Hematopoietic multipotent progenitor cell treated with erythropoietin and hydrocortisone succinate and interleukin-3 and kit ligand, for 17 days (in vitro differentiated cells): Measurements from ENCODE around the gene YES1.

ENCODE experiments used
- DNase-seq: peaks from one replicate; pipeline ENCODE4 v3.0.0-alpha.2; 2015; ENCODE audit warnings: low spot score

YES1 gene

DNA sequence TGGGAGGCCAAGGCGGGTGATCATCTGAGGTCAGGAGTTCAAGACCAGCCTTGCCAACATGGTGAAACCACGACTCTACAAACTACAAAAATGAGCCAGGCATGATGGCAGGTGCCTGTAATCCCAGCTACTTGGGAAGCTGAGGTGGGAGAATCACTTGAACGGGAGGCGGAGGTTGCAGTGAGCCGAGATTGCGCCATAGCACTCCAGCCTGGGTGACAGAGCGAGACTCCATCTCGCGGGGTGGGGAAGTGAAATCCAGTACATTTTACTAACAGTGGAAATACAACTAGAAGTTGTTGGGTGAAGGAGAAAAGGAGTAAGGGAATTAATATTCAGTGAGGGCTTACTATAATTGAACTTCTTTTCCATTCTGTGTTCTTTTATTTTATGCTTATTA lies 86.4 kb downstream of the YES1 start:
- DNase-seq: no peak

DNA sequence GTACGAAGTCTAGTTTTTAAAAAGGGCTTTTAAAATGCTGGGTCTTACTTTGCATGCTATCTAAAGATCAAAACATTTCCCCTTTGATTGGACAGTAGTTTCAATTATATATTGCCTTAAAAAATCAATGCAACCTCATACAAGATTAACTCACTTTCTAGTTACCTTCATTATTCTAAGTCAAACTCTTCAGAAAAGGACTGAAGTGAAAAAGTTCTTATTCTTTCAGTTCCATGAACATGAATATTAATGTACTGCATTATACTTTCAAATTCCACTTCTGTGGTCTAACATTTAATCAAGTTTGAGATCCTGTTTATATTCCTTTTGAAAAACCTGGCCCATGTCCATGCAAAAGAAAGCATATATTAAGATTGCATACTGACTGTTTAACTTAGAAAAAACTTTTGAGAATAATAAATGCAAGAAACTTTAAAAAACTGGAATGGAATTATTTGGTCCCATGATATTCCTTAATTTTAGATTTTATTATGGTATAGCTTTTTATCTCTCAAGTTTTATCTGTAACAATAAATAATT lies 88.4 kb downstream of the YES1 start:
- no peak for DNase-seq

DNA sequence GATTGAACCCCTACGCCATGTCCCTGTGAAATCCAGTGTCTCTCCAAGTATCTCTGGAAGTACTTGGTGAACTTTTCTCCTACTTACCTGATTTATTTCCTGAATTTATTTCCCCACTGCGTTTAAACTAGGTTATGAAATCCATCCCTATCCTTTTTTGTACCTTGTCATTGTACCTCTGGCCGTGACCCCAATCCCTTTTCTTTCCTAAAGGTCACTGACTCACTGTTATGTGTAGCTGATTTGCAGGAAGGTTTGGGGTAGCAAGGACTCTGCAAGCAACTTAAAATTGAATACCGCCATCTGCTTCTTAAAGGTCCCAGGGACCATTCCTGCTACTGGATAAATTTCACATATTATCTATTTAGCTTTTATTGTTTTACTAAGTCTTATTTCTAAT lies 95.0 kb downstream of the YES1 start:
- no peak for DNase-seq

GRCh38 chr18:715626-716025 lies 96.4 kb downstream of the YES1 start:
- DNase-seq: no peak

DNA sequence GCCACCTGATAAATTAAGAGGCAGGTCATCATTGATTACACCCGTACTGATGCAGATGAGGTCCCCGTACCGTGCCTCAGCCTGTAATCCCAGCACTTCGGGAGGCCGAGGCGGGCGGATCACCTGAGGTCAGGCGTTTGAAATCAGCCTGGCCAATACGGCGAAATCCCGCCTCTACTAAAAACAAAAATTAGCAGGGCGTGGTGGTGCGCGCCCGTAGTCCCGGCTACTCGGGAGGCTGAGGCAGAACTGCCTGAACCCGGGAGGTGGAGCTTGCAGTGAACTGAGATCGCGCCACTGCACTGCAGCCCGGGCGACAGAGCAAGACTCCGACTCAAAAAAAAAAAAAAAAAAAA lies 98.9 kb downstream of the YES1 start:
- DNase-seq: no peak

- DNase-seq: peak; percentile 73
These were observed 99.5 kb downstream of the YES1 start, which contains the start of gene ENOSF1 for GRCh38 chr18:712401-713134. Gene ENOSF1 (minus strand): TSS chr18:712630. CDS start chr18:712587, 43 bp downstream.

- peak; percentile 72 for DNase-seq
These were observed 100.2 kb downstream of the YES1 start for GRCh38 chr18:711657-712400.

- DNase-seq: no peak
These were observed 100.8 kb downstream of the YES1 start for GRCh38 chr18:711310-711656.

DNA sequence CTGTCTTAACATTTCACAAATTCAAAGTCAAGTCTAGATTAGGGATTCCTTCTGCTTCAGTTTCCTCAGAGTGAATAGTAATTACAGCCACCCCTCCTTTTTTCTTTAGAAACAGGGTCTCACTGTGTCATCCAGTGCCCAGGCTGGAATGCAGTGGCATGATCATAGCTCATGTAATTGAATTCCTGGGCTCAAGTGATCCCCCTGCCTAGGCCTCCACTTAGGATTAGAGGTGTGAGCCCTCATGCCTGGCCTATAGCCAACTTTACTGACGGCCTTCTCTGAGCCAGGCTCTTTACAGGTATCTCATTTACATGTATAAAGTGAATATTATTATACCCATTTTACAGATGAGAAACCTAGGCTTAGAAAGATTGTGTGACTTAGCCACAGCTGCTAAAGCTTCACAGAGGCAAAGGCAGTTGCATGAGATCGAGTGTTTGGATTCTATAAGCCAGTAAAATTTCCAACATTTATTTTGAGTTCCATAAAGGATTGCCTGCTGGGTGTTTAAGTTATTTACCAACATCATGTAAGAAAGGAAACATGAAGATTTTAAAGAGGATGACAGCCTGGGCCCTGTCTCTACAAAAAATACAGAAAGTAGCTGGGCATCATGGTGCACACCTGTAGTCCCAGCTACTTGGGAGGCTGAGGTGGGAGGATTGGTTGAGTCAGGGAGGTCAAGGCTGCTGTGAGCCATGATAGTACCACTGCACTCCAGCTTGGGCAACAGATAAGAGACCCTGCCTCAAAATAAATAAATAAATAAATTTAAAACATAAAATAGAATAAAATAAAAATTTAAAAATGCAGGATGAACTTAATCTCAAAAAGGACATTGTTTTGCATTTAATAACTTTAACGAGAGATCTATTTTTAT lies 101.4 kb downstream of the YES1 start:
- no peak for DNase-seq

DNA sequence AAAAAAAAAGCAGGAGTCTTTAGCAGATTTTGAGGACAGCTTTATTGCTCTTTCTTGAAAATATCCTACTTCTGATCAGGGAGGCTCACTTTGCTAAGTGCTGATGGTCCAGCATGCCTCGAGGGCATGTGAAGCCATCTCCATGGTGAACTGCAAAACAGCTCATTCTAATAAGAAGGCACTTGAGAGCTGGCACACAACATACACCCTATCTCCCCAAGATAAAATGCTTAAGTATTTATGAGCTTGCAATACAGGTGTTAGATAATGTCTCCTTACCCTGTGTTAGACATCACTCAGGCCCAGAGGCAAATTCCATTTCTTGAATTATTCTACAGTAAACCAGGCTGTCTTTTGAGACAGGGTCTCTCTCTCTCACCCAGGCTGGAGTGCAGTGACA lies 102.3 kb downstream of the YES1 start:
- DNase-seq: no peak

DNA sequence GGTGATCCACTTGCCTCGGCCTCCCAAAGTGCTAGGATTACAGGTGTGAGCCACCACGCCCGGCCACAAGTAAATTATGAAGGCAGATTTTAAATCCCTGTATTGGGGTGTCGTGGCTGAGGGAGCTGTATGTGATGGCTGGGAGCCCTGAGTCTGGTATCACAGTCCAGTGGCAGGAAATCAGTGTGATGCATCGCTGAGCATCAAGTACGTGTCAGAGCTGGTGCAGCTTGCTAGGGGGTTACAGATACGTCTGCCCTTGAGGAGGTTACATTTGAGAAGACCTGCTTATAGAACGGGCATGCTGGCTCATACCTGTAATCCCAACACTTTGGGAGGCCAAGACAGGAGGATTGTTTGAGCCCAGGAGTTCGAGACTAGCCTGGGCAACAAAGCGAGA lies 103.9 kb downstream of the YES1 start:
- DNase-seq: no peak

- DNase-seq: no peak
These were observed 105.6 kb downstream of the YES1 start for GRCh38 chr18:706405-706804.

- DNase-seq: no peak
These were observed 108.7 kb downstream of the YES1 start for GRCh38 chr18:703213-703967.

DNA sequence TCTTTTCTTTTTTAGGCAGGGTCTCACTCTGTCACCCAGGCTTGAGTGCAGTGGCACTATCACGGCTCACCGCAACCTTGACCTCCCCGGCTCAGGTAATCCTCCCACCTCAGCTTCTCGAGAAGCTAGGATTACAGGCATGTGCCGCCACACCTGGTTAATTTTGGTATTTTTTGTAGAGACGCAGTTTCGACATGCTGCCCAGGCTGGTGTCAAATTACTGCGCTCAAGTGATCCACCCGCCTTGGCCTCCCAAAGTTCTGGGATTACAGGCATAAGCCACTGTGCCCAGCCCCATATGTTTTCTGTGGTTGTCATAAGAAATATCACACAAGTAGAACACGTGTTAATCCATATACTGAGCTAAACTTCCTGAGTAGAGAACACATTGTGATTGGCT lies 114.2 kb downstream of the YES1 start:
- no peak for DNase-seq

- no peak for DNase-seq
These were observed 115.0 kb downstream of the YES1 start for GRCh38 chr18:697012-697411.

- no peak for DNase-seq
These were observed 118.4 kb downstream of the YES1 start for GRCh38 chr18:693466-694187.

DNA sequence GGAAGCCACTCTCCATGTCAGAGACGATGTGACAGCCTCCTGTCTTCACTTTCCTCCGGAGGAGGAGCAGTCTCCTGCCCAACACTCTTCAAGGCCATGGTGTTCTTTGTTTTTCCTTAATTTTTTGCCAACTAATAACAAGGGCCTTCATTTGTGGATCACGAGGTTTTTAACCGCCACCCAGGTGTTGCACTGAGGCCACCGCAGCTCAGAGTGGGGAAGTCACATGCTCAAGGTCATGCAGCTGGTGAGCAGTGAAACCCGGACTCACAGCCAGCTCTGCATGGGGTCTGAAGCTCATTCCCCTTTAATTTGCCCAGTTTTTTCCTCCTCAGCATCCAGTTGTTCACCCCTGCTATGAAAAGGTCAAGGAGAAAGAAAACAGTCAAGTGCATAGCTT lies 119.2 kb downstream of the YES1 start:
- no peak for DNase-seq

GRCh38 chr18:688323-688722 lies 123.7 kb downstream of the YES1 start:
- DNase-seq: no peak

- no peak for DNase-seq
These were observed 125.5 kb downstream of the YES1 start for GRCh38 chr18:686339-687111.

DNA sequence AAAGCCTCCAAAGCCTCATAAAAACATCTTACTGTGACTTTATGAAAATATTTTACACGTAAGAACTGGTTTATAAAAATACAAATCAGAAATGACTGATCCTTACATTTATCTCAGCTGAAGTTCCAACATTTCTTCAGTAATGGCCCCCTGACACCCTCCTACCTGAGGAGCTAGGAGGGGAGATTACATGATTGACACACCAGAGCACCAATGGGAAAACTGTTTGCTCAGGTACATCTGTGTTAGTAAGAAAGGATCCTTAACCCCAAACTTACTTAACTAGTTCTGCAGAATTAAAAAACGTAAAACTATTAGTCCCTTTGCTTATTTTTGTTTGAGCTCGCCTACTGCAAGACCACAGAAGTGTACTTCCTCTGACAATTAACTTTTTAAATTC lies 126.6 kb downstream of the YES1 start:
- no peak for DNase-seq
